Measurements from ENCODE around the gene ABCA4. TPM values are rescaled to one million over a fixed set of nuclear protein-coding genes. Genes with fewer than 3 reads are reported as not detected.

The ABCA4 gene
- total and polyA plus RNA-seq, 2 of the 8 experiments (the other 6 are each of a cell fraction or from before 2014, with no cell fraction given) = 0.06 TPM; not detected in 1

GRCh38 chr1:94050254-94050653, 70.7 kb downstream of the ABCA4 start (continued):
- TF ChIP-seq, protein P1, sequence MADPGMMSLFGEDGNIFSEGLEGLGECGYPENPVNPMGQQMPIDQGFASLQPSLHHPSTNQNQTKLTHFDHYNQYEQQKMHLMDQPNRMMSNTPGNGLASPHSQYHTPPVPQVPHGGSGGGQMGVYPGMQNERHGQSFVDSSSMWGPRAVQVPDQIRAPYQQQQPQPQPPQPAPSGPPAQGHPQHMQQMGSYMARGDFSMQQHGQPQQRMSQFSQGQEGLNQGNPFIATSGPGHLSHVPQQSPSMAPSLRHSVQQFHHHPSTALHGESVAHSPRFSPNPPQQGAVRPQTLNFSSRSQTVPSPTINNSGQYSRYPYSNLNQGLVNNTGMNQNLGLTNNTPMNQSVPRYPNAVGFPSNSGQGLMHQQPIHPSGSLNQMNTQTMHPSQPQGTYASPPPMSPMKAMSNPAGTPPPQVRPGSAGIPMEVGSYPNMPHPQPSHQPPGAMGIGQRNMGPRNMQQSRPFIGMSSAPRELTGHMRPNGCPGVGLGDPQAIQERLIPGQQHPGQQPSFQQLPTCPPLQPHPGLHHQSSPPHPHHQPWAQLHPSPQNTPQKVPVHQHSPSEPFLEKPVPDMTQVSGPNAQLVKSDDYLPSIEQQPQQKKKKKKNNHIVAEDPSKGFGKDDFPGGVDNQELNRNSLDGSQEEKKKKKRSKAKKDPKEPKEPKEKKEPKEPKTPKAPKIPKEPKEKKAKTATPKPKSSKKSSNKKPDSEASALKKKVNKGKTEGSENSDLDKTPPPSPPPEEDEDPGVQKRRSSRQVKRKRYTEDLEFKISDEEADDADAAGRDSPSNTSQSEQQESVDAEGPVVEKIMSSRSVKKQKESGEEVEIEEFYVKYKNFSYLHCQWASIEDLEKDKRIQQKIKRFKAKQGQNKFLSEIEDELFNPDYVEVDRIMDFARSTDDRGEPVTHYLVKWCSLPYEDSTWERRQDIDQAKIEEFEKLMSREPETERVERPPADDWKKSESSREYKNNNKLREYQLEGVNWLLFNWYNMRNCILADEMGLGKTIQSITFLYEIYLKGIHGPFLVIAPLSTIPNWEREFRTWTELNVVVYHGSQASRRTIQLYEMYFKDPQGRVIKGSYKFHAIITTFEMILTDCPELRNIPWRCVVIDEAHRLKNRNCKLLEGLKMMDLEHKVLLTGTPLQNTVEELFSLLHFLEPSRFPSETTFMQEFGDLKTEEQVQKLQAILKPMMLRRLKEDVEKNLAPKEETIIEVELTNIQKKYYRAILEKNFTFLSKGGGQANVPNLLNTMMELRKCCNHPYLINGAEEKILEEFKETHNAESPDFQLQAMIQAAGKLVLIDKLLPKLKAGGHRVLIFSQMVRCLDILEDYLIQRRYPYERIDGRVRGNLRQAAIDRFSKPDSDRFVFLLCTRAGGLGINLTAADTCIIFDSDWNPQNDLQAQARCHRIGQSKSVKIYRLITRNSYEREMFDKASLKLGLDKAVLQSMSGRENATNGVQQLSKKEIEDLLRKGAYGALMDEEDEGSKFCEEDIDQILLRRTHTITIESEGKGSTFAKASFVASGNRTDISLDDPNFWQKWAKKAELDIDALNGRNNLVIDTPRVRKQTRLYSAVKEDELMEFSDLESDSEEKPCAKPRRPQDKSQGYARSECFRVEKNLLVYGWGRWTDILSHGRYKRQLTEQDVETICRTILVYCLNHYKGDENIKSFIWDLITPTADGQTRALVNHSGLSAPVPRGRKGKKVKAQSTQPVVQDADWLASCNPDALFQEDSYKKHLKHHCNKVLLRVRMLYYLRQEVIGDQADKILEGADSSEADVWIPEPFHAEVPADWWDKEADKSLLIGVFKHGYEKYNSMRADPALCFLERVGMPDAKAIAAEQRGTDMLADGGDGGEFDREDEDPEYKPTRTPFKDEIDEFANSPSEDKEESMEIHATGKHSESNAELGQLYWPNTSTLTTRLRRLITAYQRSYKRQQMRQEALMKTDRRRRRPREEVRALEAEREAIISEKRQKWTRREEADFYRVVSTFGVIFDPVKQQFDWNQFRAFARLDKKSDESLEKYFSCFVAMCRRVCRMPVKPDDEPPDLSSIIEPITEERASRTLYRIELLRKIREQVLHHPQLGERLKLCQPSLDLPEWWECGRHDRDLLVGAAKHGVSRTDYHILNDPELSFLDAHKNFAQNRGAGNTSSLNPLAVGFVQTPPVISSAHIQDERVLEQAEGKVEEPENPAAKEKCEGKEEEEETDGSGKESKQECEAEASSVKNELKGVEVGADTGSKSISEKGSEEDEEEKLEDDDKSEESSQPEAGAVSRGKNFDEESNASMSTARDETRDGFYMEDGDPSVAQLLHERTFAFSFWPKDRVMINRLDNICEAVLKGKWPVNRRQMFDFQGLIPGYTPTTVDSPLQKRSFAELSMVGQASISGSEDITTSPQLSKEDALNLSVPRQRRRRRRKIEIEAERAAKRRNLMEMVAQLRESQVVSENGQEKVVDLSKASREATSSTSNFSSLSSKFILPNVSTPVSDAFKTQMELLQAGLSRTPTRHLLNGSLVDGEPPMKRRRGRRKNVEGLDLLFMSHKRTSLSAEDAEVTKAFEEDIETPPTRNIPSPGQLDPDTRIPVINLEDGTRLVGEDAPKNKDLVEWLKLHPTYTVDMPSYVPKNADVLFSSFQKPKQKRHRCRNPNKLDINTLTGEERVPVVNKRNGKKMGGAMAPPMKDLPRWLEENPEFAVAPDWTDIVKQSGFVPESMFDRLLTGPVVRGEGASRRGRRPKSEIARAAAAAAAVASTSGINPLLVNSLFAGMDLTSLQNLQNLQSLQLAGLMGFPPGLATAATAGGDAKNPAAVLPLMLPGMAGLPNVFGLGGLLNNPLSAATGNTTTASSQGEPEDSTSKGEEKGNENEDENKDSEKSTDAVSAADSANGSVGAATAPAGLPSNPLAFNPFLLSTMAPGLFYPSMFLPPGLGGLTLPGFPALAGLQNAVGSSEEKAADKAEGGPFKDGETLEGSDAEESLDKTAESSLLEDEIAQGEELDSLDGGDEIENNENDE (IDR thresholded peaks at IDR 0.05; ENCODE audit: insufficient replicate concordance, low read length) = no peak
- TF ChIP-seq CBX8 (IDR thresholded peaks at IDR 0.05; ENCODE audit: borderline replicate concordance, low read depth, low read length) (no peak), EZH2 (IDR thresholded peaks at IDR 0.05; ENCODE audit: low read depth, low read length, severe bottlenecking) (no peak), SIRT6 (IDR thresholded peaks at IDR 0.05; ENCODE audit: low read length) (no peak), POU5F1 (IDR thresholded peaks at IDR 0.05; ENCODE audit: low read depth, low read length) (no peak), TEAD4 (IDR thresholded peaks at IDR 0.05; ENCODE audit: low read depth, low read length) (no peak), RFX5 (IDR thresholded peaks at IDR 0.05; ENCODE audit: borderline replicate concordance, low read depth, low read length) (no peak), SRF (IDR thresholded peaks at IDR 0.05; ENCODE audit: low read depth, low read length) (no peak), RNF2 (IDR thresholded peaks at IDR 0.05; ENCODE audit: borderline replicate concordance, low read depth, low read length, missing control alignments, poor library complexity, severe bottlenecking) (no peak), CREB1 (IDR thresholded peaks at IDR 0.05) (no peak), YY1 (IDR thresholded peaks at IDR 0.05; ENCODE audit: low read depth, low read length) (no peak), BRCA1 (IDR thresholded peaks at IDR 0.05; ENCODE audit: low read depth, low read length) (no peak), BACH1 (IDR thresholded peaks at IDR 0.05; ENCODE audit: low read length) (no peak)
